Heart right ventricle (tissue), 16 donors: ENCODE measurements around the gene NDUFA8. TPM values are rescaled to one million over a fixed set of nuclear protein-coding genes. Genes with fewer than 3 reads are reported as not detected.
A peak's percentile ranks its signal among the peaks of the same experiment; 100 is the strongest.

Experiments
- ATAC-seq, 8 donors: fragments of 200-7000 bp; cut with Tn5 transposase; one replicate each; pipeline ENCODE4 v1.9.1; 2020; ENCODE audit warnings: mild to moderate bottlenecking in 8 of 8, moderate library complexity in 8 of 8, moderate number of reproducible peaks in 1 of 8
- DNase-seq, 2 donors: peaks; one replicate each; pipeline ENCODE4 v3.0.0-alpha.2; 2020
- H3K27ac ChIP-seq, 10 donors: fragments of 200-600 bp; sonication (generic) in 2 of 10; one replicate each; pipeline versions ENCODE4 v1.5.0 to v1.8.0; 2020 to 2022; ENCODE audit warnings: mild to moderate bottlenecking in 3 of 10
- H3K27me3 ChIP-seq, 7 donors: fragments of 200-600 bp; one replicate each; pipeline ENCODE4 v1.8.0; 2021 to 2022; ENCODE audit warnings: mild to moderate bottlenecking in 2 of 7
- H3K36me3 ChIP-seq, 9 donors: fragments of 200-600 bp; sonication (generic) in 1 of 9; one replicate each; pipeline versions ENCODE4 v1.5.0 to v1.8.0; 2020 to 2022; ENCODE audit warnings: mild to moderate bottlenecking in 2 of 9
- H3K4me1 ChIP-seq, 9 donors: fragments of 200-600 bp; sonication (generic) in 1 of 9; one replicate each; pipeline versions ENCODE4 v1.5.0 to v1.8.0; 2020 to 2022; ENCODE audit warnings: mild to moderate bottlenecking in 4 of 9
- H3K4me3 ChIP-seq, 10 donors: fragments of 200-600 bp; sonication (generic) in 2 of 10; one replicate each; pipeline versions ENCODE4 v1.5.0 to v1.8.0; 2020 to 2022; ENCODE audit warnings: mild to moderate bottlenecking in 7 of 10, moderate library complexity in 2 of 10
- H3K9me3 ChIP-seq, 11 donors: fragments of 200-600 bp in 10 of 11; sonication (generic) in 2 of 11; one replicate each; pipeline versions ENCODE4 v1.5.0 to v1.8.0; 2013 to 2022; ENCODE audit warnings: mild to moderate bottlenecking in 2 of 11, control low read depth in 1 of 11, moderate library complexity in 1 of 11
- WGBS, 2 donors: extraction: QIAGEN DNeasy Blood & Tissue Kit; methylation state at CpG; one replicate each; pipeline ENCODE4 v1.1.7; 2013; ENCODE audit warnings: inconsistent platforms in 1 of 2; 5-methylcytosine and 5-hydroxymethylcytosine counted together
- intact Hi-C, 10 donors: fragments of 100-400 bp; cut with DNase I; formaldehyde crosslinking; loops; one replicate each; pipeline versions ENCODE4 v1.11.1 to v1.14.2; 2022
- polyA plus RNA-seq, 2 donors: library from polyadenylated mRNA; stranded (reverse); fragments of 200-250 nt; gene quantifications; one replicate each; pipeline ENCODE4 v1.2.3, GENCODE V29; 2013
- total RNA-seq, 10 donors: library from RNA; stranded (reverse); fragmentation: NEBNext Ultra II Directional in 3 of 10; extraction: Animal tissue kit (Norgen Biotek cat#: 25700) in 3 of 10; gene quantifications; one replicate each; pipeline versions ENCODE4 v1.2.1 to v1.2.4, GENCODE V29; 2021 to 2023
- TF ChIP-seq, protein P1 (sequence below), 9 donors: fragments of 200-600 bp; sonication (generic) in 2 of 9; IDR thresholded peaks; one replicate each; pipeline versions ENCODE4 v1.5.0 to v1.8.0; 2021 to 2022; ENCODE audit warnings: antibody characterized with exemption in 9 of 9, mild to moderate bottlenecking in 5 of 9, moderate library complexity in 1 of 9
- donor health status: Arrhythmogenic right ventricular cardiomyopathy.
- donor health status: ischemic (EF 13 %, LVEDD 7.1; RV severe dilation, severe dysfunction).
- donor health status: healthy with polysubstance abuse.
- donor health status: DM: no; HTN: yes; CAD: no.
- donor health status: DM: no; HTN: no; CAD: no.
- donor health status: ischemic (EF 25% LVEDD 6.9; RV normal size, moderate dysfunction).
- donor health status: ischemic (EF 25% LVEDD 5.7; RV mildly dilated, moderate dysfunction).
- donor health status: healthy.
- donor health status: DM: yes; HTN: yes; CAD: no.
- donor health status: Ischemic cardiomyopathy.
- donor health status: ischemic (EF 35%, LVEDD 5.7; RV mildly dilated, moderate dysfunction).
- donor health status: nonischemic (EF 11% LVEDD 7.7; RV severe dilation, severe dysfunction).
- donor health status: DM: yes; HTN: yes; CAD: no.
- donor health status: PGD.
- donor health status: ischemic (EF 29% LVEDD 5.4; RV normal size, mild dysfunction).
- donor health status: nonischemic (EF 23%, LVEDD 6.1; RV moderate dilation, normal function).

Gene NDUFA8
- total and polyA plus RNA-seq, 12 donors = 222 to 739 (median 313) TPM

DNA sequence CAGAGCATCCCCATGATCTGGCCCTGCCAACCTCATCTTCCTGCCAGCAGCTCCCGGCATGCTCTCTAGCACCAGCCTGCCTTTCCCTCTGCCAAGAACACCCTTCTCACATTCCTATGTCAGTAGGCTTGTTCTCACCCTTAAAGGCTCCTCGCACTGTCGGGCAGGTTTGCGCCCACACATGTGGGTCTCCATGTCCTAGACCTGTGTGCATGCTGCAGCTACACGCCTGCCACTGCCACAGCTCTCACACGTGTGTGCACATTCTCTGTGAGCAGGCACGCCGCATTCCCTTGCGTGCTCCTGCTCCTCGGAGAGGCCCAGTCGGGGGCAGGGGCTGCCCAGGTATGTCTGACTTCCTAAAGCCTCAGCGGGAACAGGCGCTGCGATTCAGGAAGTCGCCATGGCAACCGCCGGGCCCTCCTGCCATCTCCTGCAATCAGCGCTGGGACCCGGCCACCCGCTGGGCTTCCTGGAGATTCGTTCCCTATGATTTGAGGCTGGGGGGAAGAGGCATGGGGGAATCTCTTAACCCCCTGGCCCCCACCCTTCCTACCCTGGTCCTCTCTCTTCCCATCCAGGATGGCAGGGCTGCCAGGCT lies 28.1 kb downstream of the NDUFA8 start:
- no peaks in the 10 kb centered on the region for H3K9me3 ChIP-seq
- H3K4me3 ChIP-seq = peak overlapping the region in 2 of 10 donors; percentile 11 to 17
- intact Hi-C loops = loop anchor here in 2 of 10 donors (10.0 kb wide), 2 partner anchors 103 to 133 kb away; partner anchors contain the start of genes MRRF (in 1 of the 2) and RBM18 (in 1 of the 2)
- no peaks in the 10 kb centered on the region for H3K36me3 ChIP-seq
- ATAC-seq (peak; percentile 27 to 78 (median 64)), DNase-seq (peak in 1 of 2 donors; percentile 41)
- H3K27ac ChIP-seq = peak overlapping the region in 1 of 10 donors; percentile 6
- WGBS, 2 donors = 29 to 32% methylated on average over 21 of the region's 21 CpGs
- peaks cover 0 to 20% (median 0%) of the 10 kb centered on the region in 7 donors for H3K27me3 ChIP-seq
- H3K4me1 ChIP-seq = peaks cover 9 to 82% (median 40%) of the 10 kb centered on the region in 9 donors
- TF ChIP-seq, protein P1, sequence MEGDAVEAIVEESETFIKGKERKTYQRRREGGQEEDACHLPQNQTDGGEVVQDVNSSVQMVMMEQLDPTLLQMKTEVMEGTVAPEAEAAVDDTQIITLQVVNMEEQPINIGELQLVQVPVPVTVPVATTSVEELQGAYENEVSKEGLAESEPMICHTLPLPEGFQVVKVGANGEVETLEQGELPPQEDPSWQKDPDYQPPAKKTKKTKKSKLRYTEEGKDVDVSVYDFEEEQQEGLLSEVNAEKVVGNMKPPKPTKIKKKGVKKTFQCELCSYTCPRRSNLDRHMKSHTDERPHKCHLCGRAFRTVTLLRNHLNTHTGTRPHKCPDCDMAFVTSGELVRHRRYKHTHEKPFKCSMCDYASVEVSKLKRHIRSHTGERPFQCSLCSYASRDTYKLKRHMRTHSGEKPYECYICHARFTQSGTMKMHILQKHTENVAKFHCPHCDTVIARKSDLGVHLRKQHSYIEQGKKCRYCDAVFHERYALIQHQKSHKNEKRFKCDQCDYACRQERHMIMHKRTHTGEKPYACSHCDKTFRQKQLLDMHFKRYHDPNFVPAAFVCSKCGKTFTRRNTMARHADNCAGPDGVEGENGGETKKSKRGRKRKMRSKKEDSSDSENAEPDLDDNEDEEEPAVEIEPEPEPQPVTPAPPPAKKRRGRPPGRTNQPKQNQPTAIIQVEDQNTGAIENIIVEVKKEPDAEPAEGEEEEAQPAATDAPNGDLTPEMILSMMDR (IDR thresholded peaks at IDR 0.05) = no peak

DNA sequence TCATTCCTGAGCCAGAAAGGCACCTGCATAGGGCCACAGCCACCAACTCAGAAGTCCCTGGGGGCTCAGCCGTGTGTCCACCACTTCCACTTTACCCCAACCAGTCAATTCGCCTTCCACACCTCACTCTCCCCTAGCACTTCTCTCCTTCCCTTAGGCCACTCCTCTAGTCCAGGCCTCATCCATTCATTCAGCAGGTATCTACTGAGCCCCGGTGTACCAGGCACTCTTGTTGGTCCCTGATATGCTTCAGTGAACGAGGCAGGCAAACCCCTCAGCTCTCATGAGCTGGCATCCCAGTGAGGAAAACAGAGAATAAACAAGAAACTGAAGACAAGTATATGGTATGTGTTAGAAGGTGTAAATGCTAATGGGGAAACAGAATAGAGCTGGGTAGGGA lies 28.7 kb downstream of the NDUFA8 start:
- no peak overlapping the region for H3K27ac ChIP-seq
- H3K36me3 ChIP-seq = no peaks in the 10 kb centered on the region
- no peaks in the 10 kb centered on the region for H3K9me3 ChIP-seq
- WGBS, 2 donors = 77 to 81% methylated on average over 4 of the region's 4 CpGs
- TF ChIP-seq, protein P1 (IDR thresholded peaks at IDR 0.05) = no peak
- no peak for ATAC-seq
- H3K4me1 ChIP-seq = peaks cover 15 to 89% (median 47%) of the 10 kb centered on the region in 9 donors
- intact Hi-C loops = loop anchor here in 2 of 10 donors (10.0 kb wide), 2 partner anchors 104 to 134 kb away; partner anchors contain the start of genes MRRF (in 1 of the 2) and RBM18 (in 1 of the 2)
- no peak overlapping the region for H3K4me3 ChIP-seq
- DNase-seq = no peak
- peaks cover 0 to 26% (median 3%) of the 10 kb centered on the region in 7 donors for H3K27me3 ChIP-seq

DNA sequence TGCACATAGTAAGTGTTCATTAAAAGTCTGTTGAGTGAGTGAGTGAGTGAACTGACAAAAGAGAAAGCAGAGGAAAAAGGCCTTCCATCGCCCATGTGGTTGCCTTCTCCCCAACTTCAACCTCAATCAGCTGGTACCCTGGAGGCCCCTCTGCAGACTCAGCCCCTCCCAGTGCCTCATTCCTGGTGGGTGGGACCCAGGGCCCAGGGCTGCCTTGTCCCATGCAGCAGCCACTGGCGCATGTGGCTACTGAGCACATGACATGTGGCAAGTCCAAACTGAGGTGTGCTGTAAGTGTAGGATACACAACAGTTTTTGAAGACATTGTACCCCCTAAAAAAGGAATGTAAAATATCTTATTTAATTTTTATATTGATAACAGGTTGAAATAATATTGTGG lies 29.6 kb downstream of the NDUFA8 start:
- ATAC-seq = no peak
- peak overlapping the region in 1 of 10 donors; percentile 67 for H3K27ac ChIP-seq
- TF ChIP-seq, protein P1 (IDR thresholded peaks at IDR 0.05) = no peak

DNA sequence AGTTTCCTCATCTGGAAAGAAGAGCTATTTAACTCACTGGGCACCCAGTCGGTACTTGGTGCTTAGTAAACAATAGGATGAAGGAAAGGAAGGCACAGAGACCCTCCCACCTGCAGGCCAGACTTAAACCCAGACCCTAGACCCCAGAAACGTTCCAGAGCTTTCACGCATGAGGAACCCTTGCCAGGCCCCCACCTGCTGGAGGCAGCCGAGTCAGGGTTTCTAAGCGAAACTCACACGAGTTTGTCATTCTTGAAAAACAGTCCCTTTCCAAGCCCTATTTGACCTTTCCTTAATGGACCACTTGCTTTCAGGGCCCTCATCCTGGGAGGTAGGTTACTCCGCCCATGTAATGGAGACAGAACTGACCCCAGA lies 30.6 kb downstream of the NDUFA8 start:
- H3K27ac ChIP-seq = peak overlapping the region in 7 of 10 donors; percentile 0 to 73 (median 58)

More for the DNA sequence above, 29.6 kb downstream of the NDUFA8 start:
- H3K36me3 ChIP-seq = no peaks in the 10 kb centered on the region
- intact Hi-C loops = loop anchor here (2.0 to 10.0 kb wide), 7 partner anchors 13 to 685 kb away; partner anchors contain the start of genes MRRF (in 4 of the 10) and RBM18 (in 4 of the 10)
- H3K4me1 ChIP-seq = peaks cover 21 to 92% (median 50%) of the 10 kb centered on the region in 9 donors
- H3K4me3 ChIP-seq = no peak overlapping the region
- no peaks in the 10 kb centered on the region for H3K9me3 ChIP-seq
- DNase-seq = no peak
- peaks cover 0 to 35% (median 3%) of the 10 kb centered on the region in 7 donors for H3K27me3 ChIP-seq
- WGBS, 2 donors = 93 to 94% methylated on average over 2 of the region's 2 CpGs

More for the DNA sequence above, 30.6 kb downstream of the NDUFA8 start:
- Histone ChIP-seq H3K36me3 (no peaks in the 10 kb centered on the region), H3K4me1 (peaks cover 21 to 84% (median 40%) of the 10 kb centered on the region in 9 donors), H3K9me3 (no peaks in the 10 kb centered on the region), H3K27me3 (peaks cover 0 to 39% (median 3%) of the 10 kb centered on the region in 7 donors), H3K4me3 (no peak overlapping the region)
- ATAC-seq (no peak), DNase-seq (no peak)
- TF ChIP-seq, protein P1 (IDR thresholded peaks at IDR 0.05) = no peak
- WGBS, 2 donors = 80 to 86% methylated on average over 7 of the region's 7 CpGs
- intact Hi-C loops = loop anchor here in 9 of 10 donors (1.0 to 10.0 kb wide), 7 partner anchors 14 to 686 kb away; partner anchors contain the start of genes MRRF (in 3 of the 9) and RBM18 (in 3 of the 9)
